Measurements from ENCODE around the gene B4GALT5.

The B4GALT5 gene

GRCh38 chr20:49584418-49585382 is 129.0 kb downstream of the B4GALT5 start:
- DNase-seq (ENCODE audit: low read depth in 2 of 2): no peak

GRCh38 chr20:49583669-49584417 is 129.8 kb downstream of the B4GALT5 start:
- no peak for DNase-seq (ENCODE audit: low read depth in 2 of 2)

- DNase-seq (ENCODE audit: low read depth in 2 of 2): no peak
Measured at GRCh38 chr20:49583343-49583668, 130.4 kb downstream of the B4GALT5 start.

Data from activated CD8-positive, alpha-beta memory T cell treated with anti-CD3 and anti-CD28 coated beads for 4 hours (primary cell).